Astrocyte of the hippocampus (primary cell): ENCODE data around the gene GAK.
A peak's percentile ranks its signal among the peaks of the same experiment; 100 is the strongest.

Experiments used
- DNase-seq: peaks from one replicate; pipeline ENCODE4 v3.0.0; 2011; ENCODE audit warnings: low read depth, low spot score

Gene GAK

GRCh38 chr4:872241-872981 is 59.7 kb downstream of the GAK start:
- no peak for DNase-seq

DNA sequence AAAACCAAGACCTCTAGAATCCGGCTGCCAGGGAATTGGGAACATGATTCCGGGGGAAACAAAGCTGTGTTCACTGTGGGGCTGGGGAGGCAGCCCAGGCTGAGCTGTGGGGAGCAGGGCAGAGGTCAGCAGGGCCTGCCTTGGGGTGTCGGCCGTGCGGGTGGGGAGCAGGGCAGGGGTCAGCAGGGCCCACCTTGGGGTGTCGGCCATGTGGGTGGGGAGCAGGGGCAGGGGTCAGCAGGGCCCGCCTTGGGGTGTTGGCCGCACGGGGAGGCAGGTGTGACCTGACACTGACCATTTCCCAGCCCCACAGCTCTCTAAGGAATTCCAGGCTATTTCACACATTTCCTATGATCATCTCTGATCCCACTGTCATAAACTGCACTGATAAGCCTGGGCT is 60.6 kb downstream of the GAK start:
- no peak for DNase-seq

- no peak for DNase-seq
Observed at GRCh38 chr4:870951-871350, 61.2 kb downstream of the GAK start.

GRCh38 chr4:869776-870175 is 62.3 kb downstream of the GAK start:
- no peak for DNase-seq

DNA sequence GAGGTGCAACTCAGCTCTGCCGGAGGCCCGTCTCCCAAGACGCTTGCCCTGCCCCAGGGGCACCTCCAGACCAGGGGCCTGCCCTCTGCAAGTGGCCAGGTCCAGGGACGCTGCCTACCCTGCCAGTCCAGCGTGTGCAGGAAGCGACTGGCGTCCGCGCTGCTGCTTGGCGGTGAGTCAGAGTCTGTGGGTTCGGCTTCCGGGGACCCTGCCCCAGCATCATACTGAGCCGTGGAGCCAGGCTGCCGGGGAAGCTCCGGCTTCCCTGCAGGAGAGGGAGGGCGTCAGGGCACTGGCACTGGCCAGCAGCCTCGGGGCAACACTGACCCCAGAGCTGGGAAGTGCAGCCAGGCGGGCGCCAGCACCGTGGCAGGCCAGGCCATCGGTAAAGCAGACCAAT is 63.7 kb downstream of the GAK start:
- DNase-seq: no peak

DNA sequence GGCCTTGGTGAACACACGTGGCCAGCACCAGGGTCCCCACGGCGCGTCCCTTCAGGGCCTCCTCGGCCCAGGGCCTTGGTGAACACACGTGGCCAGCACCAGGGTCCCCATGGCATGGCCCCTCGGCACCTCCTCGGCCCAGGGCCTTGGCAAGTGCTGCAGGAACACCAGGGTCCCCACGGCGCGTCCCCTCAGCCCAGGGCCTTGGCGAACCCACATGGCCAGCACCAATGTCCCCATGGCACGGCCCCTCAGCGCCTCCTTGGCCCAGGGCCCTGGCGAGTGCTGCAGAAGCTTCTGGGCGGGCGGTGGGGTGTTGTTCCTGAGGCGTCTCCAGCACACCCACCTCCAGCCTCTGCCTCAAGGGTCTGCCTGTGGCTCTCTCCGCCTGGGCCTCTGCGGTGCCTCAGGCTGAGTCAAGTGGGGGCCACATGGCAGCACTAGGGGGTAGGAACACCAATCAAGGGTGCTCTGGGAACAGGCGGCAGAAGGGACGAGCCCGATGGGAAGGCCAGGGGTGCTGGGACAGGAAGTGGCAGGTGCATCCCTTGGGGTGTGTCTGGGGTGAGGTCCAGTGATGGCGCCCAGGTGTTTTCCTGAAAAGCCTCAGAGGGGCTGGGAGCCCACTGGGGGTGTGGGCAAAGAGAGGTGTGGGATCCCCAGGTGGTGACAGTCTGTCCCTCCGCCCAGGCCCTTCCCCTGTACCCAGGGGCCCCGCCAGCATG is 64.4 kb downstream of the GAK start:
- no peak for DNase-seq

DNA sequence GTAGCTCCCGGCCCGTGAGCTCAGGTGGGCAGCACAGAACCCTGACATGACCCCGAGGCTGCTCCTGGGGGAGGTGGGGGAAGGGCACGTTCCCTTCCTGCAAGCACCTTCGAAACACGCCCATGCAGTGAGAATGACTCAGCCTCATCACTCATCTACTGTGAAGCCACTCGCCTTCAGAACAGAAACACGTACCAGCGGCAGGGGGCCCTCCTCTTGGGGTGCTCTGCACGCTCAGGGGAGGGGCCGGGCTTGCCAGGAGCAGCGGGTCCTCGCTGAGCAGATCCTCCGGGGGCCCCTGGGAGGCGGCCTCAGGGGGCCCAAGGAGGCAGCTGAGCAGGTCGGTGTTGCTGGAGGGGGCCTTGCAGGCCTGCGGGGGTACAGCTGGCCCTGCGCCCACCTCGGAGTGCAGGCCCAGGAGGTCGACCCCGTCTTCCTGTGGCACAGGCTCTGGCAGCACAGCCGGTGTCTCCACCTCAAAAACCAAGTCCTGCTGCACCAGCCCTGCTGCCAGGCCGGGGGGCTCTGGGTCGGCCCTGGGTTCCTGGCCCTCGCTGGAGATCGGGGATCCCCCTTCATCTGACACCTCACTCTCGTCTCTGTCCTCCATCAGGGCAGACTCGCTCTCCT is 65.2 kb downstream of the GAK start:
- peak; percentile 39 for DNase-seq

DNA sequence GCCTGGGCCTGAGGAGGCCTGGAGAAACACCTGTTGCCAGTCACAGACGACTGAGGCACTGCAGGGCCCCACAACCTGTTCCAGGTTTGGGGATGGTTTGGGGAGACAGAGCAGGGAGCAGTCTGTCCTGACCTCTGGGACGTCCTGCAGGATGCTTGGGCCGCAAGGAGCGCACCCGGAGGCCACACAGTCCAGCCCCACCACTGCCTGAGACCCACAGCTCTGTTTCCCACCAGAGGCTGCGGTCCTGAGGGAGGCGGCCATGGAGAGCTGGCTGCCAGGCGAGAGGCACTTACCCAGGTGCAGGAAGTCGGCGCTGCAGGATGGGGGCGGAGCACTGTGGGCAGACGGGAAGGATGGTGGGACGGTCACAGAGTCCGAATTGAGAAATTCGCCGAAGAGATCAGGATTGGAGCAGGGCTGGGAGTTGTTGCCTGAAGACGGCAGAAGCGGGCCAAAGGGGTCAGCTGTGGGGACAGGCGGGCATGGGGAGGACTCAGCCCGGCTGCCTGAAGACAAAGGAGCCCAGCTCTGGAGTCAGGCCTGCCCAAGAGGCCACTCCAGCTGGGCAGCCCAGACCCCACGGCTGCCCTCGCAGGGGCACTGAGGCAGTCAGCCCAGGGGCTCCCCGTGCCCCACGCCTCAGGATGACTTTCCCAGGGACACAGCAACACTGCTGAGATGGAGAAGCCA is 65.9 kb downstream of the GAK start:
- DNase-seq: no peak

- no peak for DNase-seq
Observed at GRCh38 chr4:865572-865971, 66.5 kb downstream of the GAK start.

GRCh38 chr4:865121-865465 is 67.0 kb downstream of the GAK start:
- no peak for DNase-seq

DNA sequence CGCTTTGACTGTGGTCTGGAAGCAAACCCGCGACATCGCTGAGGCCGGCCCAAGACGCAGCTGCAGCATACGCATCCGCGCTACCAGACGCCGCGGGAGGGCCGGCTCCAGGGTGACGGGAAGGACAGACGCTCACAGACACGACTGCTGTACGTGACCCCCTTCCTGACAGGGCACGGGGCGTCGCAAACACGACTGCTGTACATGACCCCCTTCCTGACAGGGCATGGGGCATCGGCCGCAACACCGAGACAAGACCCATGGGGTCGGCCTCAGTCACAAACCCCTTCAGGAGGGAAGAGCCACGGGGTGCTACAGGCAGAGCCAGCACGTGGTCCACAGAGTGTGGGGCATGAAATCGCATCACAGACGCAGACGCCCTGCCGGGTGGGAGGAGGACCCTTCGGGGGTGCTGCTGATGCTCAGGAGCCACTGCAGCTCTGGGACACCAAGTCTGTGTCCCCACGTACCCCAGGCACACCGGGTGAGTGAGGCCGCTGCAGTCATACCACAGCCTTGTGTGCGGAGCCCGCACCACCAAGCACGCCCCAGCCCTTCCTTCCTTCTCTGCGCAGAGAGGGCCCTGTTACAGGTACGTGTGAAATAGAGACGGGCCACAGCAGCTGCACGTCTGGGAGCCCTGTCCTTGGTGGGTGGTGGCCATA is 67.5 kb downstream of the GAK start:
- no peak for DNase-seq

- DNase-seq: no peak
Observed at GRCh38 chr4:860561-860960, 71.6 kb downstream of the GAK start.

DNA sequence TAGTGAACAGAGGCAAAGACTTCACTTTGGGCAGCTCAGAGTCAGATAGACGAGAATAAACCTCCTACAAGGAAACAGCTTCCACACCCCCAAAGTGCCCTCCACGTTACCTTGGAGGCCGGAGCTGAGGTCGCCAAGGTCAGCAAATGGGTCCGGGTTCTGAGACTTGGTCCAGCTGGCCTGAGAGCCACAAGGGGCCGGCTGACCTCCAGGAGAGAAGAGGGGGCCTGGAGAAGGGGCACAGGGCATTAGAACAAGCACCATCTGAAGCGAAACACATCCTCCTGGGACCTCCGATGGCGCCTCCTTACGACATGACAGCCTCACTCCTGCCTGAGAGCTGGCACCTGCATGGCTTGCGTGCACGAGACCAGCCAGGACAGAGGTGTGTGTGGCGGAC is 72.6 kb downstream of the GAK start:
- no peak for DNase-seq

GRCh38 chr4:858831-859451 is 73.2 kb downstream of the GAK start:
- no peak for DNase-seq

GRCh38 chr4:858041-858481 is 74.1 kb downstream of the GAK start:
- DNase-seq: no peak

- no peak for DNase-seq
Observed at GRCh38 chr4:857461-857860, 74.7 kb downstream of the GAK start.

- DNase-seq: no peak
Observed at GRCh38 chr4:856225-856901, 75.8 kb downstream of the GAK start.

DNA sequence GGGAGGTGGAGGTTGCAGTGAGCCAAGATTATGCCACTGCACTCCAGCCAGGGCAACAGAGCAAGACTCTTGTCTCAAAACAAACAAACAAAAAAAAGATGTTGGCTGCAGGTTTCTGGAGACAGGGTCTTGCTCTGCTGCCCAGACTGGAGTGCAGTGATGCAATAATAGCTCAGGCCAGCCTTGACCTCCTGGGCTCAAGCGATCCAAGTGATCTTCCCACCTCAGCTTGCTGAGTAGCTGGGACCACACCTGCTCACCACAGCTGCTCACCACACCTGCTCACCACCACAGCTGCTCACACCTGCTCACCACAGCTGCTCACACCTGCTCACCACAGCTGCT is 76.3 kb downstream of the GAK start:
- DNase-seq: no peak

- DNase-seq: no peak
Observed at GRCh38 chr4:854356-854755, 77.8 kb downstream of the GAK start.

GRCh38 chr4:853416-853781 is 78.7 kb downstream of the GAK start:
- no peak for DNase-seq
